Measurements from ENCODE around the gene FRA10AC1. TPM values are rescaled to one million over a fixed set of nuclear protein-coding genes. Genes with fewer than 3 reads are reported as not detected.

Gene FRA10AC1
- total RNA-seq (2022; extraction: Qiagen RNA extraction; ENCODE audit: low read depth): 3.9 to 8.2 TPM (median 5.3 TPM) in 5 replicates

DNA sequence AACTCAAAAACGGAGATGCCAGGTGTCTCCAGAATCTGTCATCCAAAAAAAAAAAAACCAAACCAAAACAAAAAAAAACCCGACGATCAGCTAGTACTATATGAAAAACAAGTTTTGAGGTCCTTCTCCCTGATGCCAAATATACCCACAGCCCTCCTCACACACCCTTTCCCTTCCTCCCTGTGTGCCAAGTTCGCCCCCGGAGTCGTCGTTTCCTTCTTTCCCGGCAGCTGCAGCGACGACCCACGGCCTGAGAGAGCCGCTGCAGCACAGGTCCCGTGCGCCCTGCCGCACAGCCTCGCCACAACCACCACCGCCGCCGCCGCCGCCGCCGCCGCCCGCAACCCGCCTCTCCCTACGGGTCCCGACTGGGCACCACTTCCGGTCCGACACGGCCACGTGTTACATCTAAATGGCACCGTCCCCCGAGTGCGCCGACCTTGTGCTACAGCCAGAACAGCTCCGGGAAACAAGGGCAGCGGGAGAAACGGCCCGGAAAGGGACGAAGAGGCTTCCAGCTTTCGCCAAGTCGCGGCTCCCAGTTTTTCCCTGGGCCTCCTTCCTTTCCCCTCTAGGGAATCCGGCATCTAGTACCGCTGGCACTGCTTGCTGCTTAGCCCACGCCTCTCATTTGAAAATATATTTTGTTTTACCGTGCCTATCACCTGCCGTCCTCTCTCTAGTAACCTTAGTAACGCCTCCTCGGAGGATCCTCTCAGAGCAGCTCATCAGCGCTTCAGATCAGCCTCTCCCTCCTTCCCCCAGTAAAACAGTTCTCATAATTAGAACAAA, at the start of gene FRA10AC1:
Gene FRA10AC1, minus strand, starts transcription at position 383 of the 792 bp plus-strand sequence. CDS start 2,486 bp downstream, outside the sequence.

Other genes starting within 250 kb of the FRA10AC1 start
- 196 to 244 TPM (median 231 TPM) in 5 replicates for gene MYOF, start 220.3 kb downstream of the FRA10AC1 start, total RNA-seq (2022; extraction: Qiagen RNA extraction; ENCODE audit: low read depth)
- 51.3 to 104 TPM (median 66.1 TPM) in 5 replicates for gene CEP55, start 206.0 kb downstream of the FRA10AC1 start, total RNA-seq (2022; extraction: Qiagen RNA extraction; ENCODE audit: low read depth)
- 0.12 to 0.33 TPM (median 0.22 TPM) in 5 replicates for gene FFAR4, start 135.9 kb downstream of the FRA10AC1 start, total RNA-seq (2022; extraction: Qiagen RNA extraction; ENCODE audit: low read depth)
- 5.1 to 10.1 TPM (median 9.7 TPM) in 5 replicates for gene RBP4, start 101.4 kb downstream of the FRA10AC1 start, total RNA-seq (2022; extraction: Qiagen RNA extraction; ENCODE audit: low read depth)
- gene PDE6C, start 90.1 kb downstream of the FRA10AC1 start, total RNA-seq (2022; extraction: Qiagen RNA extraction; ENCODE audit: low read depth): not detected in 5 replicates
- gene LGI1, start 55.3 kb upstream of the FRA10AC1 start, total RNA-seq (2022; extraction: Qiagen RNA extraction; ENCODE audit: low read depth): not detected in 5 replicates
- gene SLC35G1, start 191.4 kb upstream of the FRA10AC1 start, total RNA-seq (2022; extraction: Qiagen RNA extraction; ENCODE audit: low read depth): 6.6 to 9.2 TPM (median 8.6 TPM) in 5 replicates